Peyer's patch (tissue), 4 donors: Measurements from ENCODE around the gene SH3RF3.

Experiments used
- CTCF ChIP-seq, 6 experiments: fragments of 450-650 bp in 4 of 6; fragments of 200-600 bp in 2 of 6; sonication (generic) in 1 of 6; IDR thresholded peaks; one replicate each; pipeline ENCODE4 v1.5.1; 2017 to 2019; ENCODE audit warnings: antibody characterized with exemption in 6 of 6, mild to moderate bottlenecking in 3 of 6, moderate library complexity in 1 of 6
- POLR2A ChIP-seq, 2 donors: fragments of 450-650 bp; IDR thresholded peaks; one replicate each; pipeline ENCODE4 v1.5.1; 2017; ENCODE audit warnings: antibody characterized with exemption in 2 of 2, mild to moderate bottlenecking in 2 of 2, moderate library complexity in 2 of 2

- TF ChIP-seq POLR2A (IDR thresholded peaks at IDR 0.05): no peak
- no peak for TF ChIP-seq CTCF (IDR thresholded peaks at IDR 0.05)
Measured at GRCh38 chr2:109128616-109129355, at the start of gene SH3RF3.
